Fibroblast of skin of right quadriceps (primary cell): ENCODE data around the gene OR2A1.
"Not testable (repeated sequence)": the region's sequence is repeated elsewhere in the genome, so short reads cannot be mapped to it uniquely, and the experiment has no call there.

Experiments
- DNase-seq: peaks from one replicate; pipeline ENCODE4 v3.0.0-alpha.2; 2013

The OR2A1 gene

DNA sequence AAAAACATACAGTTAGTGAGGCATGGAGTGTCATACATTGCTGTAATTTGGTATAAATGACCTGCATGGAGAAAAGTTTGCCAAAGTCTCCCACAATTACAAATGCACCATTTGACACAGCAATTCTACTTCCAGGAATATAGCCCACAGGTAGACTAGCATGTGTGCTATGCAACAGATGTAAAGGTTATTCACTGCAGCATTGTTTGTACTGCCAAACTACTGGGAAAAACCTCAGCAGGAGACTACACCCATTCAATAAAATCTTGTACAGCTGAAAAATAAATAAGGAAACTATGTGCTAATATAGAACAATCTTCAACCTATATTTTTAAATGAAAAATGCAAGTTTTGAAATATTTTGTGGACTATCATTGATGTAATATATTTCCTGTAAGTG is 17.8 kb downstream of the OR2A1 start:
- DNase-seq: not testable (repeated sequence)

DNA sequence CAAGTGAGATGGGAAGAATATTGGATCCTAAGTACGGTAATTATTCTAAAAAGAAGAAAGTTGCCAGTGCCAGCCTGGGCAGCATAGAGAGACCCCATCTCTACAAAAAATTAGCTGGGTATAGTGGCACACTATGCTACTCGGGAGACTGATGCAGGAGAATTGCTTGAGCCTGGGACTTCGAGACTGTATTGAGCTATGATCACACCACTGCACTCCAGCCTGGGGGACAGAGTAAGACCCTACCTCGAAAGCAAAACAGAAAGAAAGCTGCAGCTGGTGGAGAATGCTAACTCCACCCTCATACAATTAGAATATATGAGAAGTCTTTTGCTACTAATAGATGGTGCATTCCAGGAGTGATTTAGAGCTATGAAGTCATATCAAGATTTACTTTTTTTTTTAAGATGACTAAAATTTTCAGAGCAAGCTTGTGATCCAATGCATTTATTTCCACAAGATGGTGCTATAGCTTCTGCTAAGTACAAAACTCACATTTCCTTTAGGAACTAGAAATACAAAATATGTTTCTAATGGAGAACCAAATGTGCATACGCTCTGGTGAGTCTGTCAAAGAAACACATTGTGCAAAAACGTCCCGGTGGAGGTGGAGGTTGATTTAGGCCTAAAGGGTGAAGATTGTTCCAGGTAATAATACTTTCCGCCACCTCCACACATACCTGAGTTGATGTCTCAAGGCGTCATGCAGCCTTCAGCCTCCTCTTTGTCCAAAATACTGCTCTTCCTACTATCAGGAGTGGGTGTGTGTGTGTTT is 19.2 kb downstream of the OR2A1 start:
- not testable (repeated sequence) for DNase-seq

DNA sequence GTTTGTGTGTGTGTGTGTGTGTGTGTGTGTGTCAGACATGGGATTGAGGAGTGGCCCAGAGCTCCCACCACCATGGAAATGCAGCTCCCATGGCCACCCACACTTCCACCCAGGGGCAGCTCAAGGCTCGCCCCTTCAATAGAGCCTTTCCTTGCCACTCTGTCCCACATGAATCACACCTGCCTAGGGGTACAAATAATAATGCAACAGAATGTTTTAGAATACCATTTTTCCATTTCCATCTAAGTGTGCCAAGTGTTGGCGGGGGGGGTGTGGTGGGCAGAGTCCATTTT is 19.7 kb downstream of the OR2A1 start:
- not testable (repeated sequence) for DNase-seq

DNA sequence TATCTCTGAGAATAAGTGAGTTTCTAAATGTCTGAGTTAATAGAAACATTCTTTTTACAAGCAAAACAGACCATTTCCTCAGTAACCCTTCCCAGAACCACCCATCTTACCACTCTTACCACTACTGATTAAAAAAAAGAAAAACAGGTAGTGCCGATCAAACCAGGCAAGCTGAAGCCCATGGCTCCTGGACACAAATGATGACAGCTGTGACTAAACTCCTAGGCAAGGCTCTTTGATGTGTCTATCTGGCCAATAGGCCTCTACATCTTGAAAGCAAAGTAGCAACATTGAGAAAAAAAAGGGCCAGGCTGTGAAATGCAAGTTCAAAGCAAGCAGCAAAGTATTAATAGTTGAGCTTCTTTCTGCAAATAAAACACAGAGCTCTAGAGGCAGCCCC is 36.4 kb downstream of the OR2A1 start:
- DNase-seq: not testable (repeated sequence)

DNA sequence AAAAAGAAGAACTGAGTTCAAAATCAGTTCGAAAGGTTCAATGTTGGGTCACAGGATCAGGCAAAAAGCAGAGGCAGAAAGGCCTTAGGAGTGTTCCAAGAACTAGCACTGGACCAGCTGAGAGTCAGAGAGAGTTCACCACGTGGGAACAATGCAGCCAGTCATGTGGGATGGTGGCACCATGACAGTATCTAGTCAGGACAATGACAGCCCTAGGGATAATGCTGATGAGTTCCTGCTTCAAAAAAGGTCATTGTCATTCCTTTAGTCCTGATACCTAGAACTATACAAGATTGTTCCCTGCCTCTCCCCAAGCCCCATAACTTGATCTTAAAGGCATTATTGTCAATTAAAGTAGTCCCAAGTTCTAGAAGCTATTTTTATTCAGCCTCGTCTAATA is 39.4 kb downstream of the OR2A1 start:
- not testable (repeated sequence) for DNase-seq

DNA sequence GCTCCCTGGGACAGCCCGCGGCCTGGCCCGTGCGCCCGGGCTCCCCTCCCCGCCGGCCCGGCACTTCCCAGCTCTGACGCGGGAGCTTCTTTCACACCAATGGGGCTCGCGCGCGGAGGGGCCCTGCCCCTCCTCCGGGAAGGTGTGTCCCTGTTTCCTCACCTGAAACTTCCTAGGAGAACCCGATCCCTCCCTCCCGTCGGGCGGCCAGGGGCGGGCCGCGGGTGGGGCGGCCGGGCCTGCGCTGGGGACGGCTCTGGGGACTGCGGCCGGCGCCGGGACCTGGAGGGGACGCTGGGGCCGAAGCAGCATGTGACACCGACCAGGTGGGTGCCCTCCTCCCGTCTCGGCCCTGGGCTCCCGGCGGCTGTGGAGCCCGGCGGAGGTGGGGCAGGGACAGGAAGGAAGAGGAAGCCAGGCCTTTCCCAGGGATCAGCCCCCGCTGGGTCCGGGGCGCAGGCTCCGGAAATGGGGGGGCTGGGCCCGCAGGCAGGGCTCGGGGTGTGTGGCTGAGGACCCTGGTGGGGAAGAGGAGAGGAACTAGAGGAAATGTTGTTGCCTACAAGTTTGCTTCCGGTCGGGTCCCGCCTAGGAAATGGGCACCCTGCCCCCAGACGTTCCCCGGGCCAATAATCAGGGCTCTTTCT is 43.1 kb downstream of the OR2A1 start, which contains the start of gene ARHGEF5:
TSS of gene ARHGEF5 (plus strand) at position 227 of the 647 bp plus-strand sequence. CDS start 7,268 bp downstream, outside the sequence.
- DNase-seq: not testable (repeated sequence)

DNA sequence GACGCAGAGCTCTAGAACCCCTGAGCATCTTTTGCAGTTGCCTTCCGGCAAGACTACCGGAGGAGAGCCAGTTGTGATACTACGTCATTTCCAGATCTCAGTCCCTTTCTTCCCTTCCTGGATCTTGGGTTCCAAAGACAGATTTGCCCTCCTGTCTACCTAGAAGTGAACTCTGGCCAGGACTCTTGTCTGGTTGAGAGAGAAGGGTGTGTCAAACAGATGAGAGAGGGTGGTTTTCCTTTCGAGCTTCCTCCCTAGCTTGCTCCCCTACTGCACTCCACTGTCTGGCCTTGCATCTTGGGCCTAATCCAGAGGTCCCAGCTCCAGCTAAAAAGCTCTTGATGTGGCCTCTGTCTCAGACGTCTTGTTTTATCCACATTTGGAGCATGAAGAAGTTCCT is 44.0 kb downstream of the OR2A1 start:
- DNase-seq: not testable (repeated sequence)

DNA sequence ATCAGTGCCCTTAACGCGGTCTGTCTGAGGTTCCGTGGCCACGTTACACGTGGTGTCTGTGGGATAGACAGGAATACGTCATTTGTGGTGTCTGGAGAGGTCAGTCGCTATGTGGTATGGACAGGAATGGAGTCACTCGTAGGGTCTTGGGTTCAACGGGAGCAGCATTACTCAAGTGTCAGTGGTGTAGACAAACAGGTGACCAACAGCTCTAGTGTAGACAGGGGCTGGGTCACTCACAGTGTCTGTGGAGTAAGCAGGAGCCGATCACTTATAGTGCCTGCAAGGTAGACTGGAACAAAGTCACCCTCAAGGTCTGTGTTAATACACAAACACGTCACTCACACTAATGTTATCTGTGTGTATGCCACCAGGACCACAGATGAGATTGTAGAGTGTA is 44.6 kb downstream of the OR2A1 start:
- DNase-seq: not testable (repeated sequence)

DNA sequence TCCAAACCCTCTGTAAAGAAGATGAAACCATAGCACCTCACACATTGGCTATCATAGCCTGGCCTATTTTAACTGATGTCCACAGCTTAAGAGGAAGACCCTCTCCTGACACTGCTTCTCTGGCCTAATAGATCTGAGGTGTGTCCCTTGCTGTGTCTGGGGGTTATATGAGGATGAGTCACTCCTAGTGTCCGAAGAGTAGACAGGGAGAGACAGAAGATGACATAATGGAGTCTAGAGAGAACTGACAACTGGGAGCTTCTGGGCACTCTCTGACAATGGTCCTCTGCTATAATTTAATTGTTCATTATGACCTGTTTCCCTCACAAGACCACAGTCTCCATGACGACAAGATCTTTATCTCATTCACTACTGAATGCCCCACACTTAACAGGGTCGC is 49.8 kb downstream of the OR2A1 start:
- DNase-seq: not testable (repeated sequence)

DNA sequence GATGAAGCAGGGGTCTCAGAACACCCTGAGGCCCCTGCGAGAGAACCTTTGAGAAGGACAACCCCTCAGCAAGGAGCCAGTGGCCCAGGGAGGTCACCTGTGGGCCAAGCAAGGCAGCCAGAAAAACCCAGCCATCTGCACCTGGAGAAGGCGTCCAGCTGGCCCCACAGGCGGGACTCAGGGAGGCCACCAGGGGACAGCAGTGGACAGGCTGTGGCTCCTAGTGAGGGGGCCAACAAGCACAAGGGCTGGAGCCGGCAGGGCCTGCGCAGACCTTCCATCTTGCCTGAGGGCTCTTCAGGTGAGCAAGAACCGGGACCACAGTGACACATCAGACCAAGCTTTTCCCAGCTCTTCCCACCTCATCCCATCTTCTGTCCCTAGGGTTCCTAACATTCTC is 53.3 kb downstream of the OR2A1 start:
- DNase-seq: not testable (repeated sequence)

DNA sequence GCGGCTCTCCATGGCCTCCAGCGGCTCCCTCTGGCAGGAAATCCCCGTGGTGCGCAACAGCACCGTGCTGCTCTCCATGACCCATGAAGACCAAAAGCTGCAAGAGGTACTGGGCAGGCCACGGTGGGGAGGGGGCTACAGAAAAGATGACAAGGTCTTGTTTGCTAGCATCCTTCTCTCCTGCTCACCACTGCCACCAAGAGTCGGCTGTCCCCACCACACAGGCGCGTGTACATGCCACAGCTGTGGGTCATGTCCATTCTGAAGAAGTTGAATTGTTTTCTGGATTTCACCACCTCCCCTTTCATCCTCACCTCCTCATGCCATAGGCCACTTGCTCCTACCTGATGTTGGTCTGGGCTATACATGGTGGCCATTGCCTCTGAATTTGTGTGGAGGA is 55.0 kb downstream of the OR2A1 start:
- DNase-seq: not testable (repeated sequence)

DNA sequence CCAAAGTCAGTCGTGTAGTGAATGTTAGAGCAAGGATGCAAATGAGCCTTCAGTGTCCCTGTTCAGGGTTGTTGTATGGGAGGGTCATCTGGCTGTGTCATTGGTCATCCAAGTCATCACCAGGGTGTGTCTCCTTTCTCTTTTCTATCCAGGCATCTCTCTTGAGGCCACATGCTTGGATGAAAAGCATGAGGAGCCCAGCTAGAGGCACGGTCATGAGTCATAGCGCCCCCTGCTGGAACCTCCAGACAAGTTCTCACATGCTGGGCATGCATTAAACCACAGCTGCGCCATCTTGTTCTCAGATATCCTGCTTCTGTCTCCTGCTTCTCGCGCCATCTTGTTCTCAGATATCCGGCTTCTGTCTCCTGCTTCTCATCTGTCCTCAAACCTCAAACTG is 57.0 kb downstream of the OR2A1 start:
- not testable (repeated sequence) for DNase-seq
